HG03175 (cell line): ENCODE data around the gene MYMX.
"Not testable (repeated sequence)": the region's sequence is repeated elsewhere in the genome, so short reads cannot be mapped to it uniquely, and the experiment has no call there.

Experiments used
- ATAC-seq: cut with Tn5 transposase; IDR thresholded peaks from one replicate; pipeline ENCODE4 v1.9.1; 2021; ENCODE audit warnings: mild to moderate bottlenecking, moderate library complexity; ENCODE audit not compliant: unreplicated experiment

Gene MYMX

GRCh38 chr6:44185953-44186634, 30.6 kb upstream of the MYMX start:
- ATAC-seq, result no peak

GRCh38 chr6:44186635-44187025, 30.1 kb upstream of the MYMX start:
- ATAC-seq, result no peak

DNA sequence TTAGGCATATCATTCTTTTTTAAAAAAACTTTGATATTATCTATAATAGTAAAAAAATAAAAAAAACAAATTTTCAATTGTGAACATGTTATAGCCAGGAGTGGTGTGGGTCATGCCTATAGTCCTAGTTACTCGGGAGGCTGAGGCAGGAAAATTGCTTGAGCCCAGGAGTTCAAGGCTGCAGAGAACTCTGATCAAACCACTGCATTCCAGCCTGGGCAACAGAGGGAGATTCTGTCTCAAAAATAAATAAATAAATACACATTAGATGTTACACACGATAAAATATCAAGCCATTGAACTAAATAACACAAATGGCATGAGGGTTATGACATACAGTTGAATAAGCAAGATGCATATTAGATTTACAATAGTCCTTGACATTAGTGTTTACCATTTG, 27.9 kb upstream of the MYMX start:
- ATAC-seq, result no peak

DNA sequence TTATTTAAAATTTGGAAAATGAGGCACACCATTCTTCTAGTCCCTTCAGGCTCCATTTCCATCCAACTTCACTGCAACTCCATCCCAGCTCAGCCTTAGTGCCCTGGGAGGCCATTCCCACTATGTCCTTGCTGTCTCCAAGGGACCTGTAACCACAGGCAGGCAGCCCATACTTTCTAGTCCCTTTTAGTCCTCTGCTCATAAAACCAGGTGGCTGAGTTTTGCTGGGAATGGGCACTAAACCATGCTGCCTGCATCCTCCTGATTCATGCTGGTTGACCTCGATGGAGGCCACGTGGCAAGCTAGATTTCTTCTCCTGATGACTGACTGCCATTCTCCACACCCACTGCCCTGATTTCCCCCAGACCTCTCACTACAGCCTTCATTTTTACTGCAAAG, 27.5 kb upstream of the MYMX start:
- no peak for ATAC-seq

DNA sequence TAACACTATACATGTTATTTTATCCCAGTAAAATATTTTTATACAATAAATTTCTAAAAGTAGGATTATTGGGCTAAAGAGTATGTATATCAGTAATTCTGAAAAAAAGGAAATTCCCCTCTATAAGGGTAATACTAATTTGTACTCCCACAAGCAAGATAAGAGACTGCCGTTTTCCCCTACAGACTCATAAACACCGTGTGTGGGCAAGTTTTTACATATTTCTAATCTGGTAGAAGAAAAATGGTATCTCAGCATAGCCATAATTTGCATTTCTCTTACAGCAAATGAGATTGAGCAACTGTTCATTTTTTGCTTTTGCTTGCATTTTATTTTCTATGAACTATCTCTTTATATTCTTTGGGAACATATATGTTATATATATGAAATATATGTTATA, 26.0 kb upstream of the MYMX start:
- ATAC-seq, result no peak

- no peak for ATAC-seq
Observed at GRCh38 chr6:44192428-44193041, 24.2 kb upstream of the MYMX start.

- no peak for ATAC-seq
Observed at GRCh38 chr6:44193307-44193910, 23.3 kb upstream of the MYMX start.

- no peak for ATAC-seq
Observed at GRCh38 chr6:44194326-44194725, 22.4 kb upstream of the MYMX start.

- ATAC-seq, result not testable (repeated sequence)
Observed at GRCh38 chr6:44196351-44196750, 20.4 kb upstream of the MYMX start.

GRCh38 chr6:44198684-44199083, 18.0 kb upstream of the MYMX start:
- ATAC-seq, result no peak

DNA sequence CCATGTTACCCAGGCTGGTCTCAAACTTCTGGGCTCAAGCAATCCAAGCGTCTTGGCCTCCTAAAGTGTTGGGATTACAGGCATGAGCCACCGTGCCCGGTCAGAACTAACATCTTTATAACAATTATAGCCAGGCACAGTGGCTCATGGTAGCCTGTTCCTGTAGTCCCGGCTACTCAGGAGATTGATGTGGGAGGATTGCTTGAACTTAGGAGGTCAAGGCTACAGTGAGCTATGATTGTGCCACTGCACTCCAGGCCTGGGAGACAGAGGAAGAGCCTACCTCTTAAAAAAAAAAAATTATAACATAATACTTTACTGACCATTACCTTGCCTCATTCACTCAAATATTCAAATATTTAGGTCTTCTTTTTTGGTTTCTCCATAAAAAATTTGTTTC, 16.8 kb upstream of the MYMX start:
- no peak for ATAC-seq

GRCh38 chr6:44201200-44201599, 15.5 kb upstream of the MYMX start:
- ATAC-seq, result no peak

DNA sequence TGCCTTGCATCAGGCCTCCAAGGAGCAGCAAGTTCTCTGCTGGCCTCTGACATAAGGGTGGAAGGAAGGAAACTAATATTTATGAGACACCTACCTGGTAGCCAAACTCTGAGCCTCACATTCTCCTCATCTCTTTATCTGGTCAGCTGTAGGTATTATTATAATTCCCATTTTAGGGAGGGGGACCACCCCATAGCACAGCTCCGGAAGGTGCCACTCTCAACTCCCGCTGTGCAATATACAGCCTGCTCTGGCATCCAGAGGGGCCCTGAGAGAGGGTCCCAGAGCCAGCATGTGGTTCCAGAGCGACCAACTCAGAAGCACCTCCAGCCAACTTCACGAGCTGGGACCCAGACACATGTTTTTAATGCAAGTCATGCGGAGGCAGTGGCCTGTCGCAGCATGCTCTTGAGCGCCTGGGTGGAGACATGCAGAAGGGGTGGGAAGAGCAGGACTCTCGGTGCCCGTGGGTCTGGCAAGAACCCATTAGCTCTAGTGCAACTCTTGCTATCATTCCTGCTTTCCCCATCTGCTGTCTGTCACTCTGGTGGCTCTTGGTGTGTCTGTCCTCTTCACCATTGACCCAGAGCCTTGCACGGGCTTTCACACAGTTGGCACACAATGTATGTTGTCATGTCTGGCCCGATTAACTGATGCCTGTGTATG, 15.0 kb upstream of the MYMX start:
- ATAC-seq, result no peak

- ATAC-seq, result no peak
Observed at GRCh38 chr6:44202332-44202971, 14.3 kb upstream of the MYMX start.

DNA sequence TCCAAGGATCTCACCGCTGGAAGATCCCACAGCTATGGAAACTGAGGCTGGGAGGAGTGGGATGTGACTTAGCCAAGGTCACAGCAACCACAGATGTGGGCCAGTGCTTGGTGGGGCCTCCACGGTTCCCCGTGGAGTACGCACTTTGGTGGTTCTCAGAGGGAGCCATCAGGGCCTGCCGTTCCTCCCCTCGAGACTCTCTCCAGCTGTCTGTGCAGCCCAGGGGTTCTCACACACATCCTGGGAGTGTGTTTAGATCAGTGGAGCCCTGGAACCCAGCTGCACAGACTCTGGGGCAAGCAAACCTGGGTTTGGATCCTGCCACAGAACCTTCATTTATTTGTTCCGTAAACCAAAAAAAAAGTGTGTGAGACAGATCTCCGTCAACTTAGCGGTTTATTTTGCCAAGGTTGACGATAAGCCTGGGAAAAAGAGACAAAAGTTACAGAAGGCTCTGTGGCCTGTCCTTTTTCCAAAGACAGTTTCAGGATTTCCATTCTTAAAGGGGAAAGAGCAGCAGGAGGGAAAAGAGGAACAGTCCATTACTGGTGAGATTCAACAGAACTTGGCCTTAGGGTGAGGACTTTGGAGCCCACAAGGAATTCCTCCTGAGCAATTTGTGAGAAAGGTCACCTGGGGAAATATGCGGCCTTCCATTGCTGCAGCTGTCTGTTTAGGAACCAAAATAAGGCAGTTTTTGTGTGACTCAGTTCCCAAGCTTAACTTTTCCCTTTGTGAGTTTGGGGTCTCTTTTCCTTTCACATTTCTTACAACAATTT, 13.6 kb upstream of the MYMX start:
- ATAC-seq, result no peak

DNA sequence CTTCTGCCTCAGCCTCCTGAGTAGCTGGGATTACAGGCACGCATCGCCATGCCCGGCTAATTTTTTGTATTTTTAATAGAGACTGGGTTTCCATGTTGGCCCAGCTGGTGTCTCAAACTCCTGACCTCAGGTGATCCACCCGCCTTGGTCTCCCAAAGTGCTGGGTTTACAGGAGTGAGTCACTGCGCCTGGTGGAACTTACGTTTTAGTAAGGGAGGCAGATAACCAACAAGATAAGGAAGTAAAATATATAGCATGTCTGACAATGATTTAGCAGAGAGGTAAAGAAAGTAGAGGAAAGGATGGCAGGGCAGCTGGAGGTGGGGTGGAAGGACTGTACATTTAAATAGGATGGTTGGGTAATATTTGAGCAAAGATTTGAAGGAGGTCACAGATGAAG, 12.8 kb upstream of the MYMX start:
- ATAC-seq, result no peak

DNA sequence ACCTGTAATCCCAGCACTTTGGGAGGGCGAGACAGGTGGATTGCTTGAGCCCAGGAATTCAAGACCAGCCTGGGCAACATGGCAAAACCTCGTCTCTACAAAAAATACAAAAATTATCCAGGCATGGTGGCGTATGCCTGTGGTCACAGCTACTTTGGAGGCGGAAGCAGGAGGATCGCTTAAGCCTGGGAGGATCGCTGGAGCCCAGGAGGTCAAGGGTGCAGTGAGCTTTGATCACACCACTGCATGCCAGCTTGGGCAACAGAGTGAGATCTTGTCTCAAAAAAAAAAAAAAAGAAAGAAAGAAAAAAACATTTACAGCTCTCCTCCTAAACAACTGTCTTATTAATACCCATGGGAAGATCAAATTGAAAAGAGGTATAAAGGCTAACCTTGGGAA, 8.8 kb upstream of the MYMX start:
- ATAC-seq, result no peak

- no peak for ATAC-seq
Observed at GRCh38 chr6:44211284-44211683, 5.4 kb upstream of the MYMX start.

DNA sequence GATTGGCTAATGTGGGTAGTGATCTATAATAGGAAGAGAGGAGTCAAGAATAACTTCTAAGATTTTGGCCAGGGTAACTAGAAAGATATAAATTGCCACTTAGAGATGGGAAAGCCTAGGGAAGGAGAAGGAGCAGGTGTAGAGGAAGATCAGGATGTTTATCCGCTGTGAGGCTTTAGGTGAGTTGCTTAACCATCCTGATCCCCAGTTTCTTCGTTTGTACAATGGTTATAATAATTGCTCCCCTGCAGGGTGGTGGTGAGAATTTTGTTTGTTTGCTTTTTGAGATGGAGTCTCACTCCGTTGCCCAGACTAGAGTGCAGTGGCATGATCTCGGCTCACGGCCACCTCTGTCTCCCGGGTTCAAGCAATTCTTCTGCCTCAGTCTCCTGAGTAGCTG, 2.4 kb upstream of the MYMX start:
- no peak for ATAC-seq

GRCh38 chr6:44217332-44218143, 812 bp downstream of the MYMX start:
- ATAC-seq, result no peak
